ENCODE measurements around the gene SLC7A1. TPM values are rescaled to one million over a fixed set of nuclear protein-coding genes. Genes with fewer than 3 reads are reported as not detected.

The SLC7A1 gene
- total RNA-seq, 1 donor from 2014 or later: 43.2 TPM

GRCh38 chr13:29484236-29484635 lies 111.3 kb downstream of the SLC7A1 start:
- H3K4me1 ChIP-seq: no peaks in the 10 kb centered on the region
- intact Hi-C loops (cut with DNase I): no loop called here
- H3K27ac ChIP-seq: no peak overlapping the region
- no peak for DNase-seq (ENCODE audit: extremely low spot score in 2 of 2)
- H3K4me3 ChIP-seq: no peak overlapping the region
- H3K9me3 ChIP-seq: no peaks in the 10 kb centered on the region
- TF ChIP-seq CTCF (IDR thresholded peaks at IDR 0.05) (no peak), POLR2AphosphoS5 (IDR thresholded peaks at IDR 0.05; ENCODE audit: insufficient read depth in 1 of 2, low read depth in 1 of 2) (no peak), POLR2A (IDR thresholded peaks at IDR 0.05) (no peak)
- no peaks in the 10 kb centered on the region for H3K36me3 ChIP-seq
- H3K27me3 ChIP-seq: no peaks in the 10 kb centered on the region

- no peaks in the 10 kb centered on the region for H3K4me1 ChIP-seq
- no peak overlapping the region for H3K27ac ChIP-seq
- TF ChIP-seq POLR2AphosphoS5 (IDR thresholded peaks at IDR 0.05; ENCODE audit: insufficient read depth in 1 of 2, low read depth in 1 of 2) (no peak), CTCF (IDR thresholded peaks at IDR 0.05) (no peak), POLR2A (IDR thresholded peaks at IDR 0.05) (no peak)
- H3K27me3 ChIP-seq: no peaks in the 10 kb centered on the region
- H3K4me3 ChIP-seq: no peak overlapping the region
- no peak for DNase-seq (ENCODE audit: extremely low spot score in 2 of 2)
- intact Hi-C loops (cut with DNase I): no loop called here
- no peaks in the 10 kb centered on the region for H3K9me3 ChIP-seq
- no peaks in the 10 kb centered on the region for H3K36me3 ChIP-seq
Observed at GRCh38 chr13:29483623-29484022, 111.9 kb downstream of the SLC7A1 start.

GRCh38 chr13:29483211-29483610 lies 112.3 kb downstream of the SLC7A1 start:
- no peak for DNase-seq (ENCODE audit: extremely low spot score in 2 of 2)
- no peaks in the 10 kb centered on the region for H3K36me3 ChIP-seq

GRCh38 chr13:29482504-29482903 lies 113.0 kb downstream of the SLC7A1 start:
- no peak for DNase-seq (ENCODE audit: extremely low spot score in 2 of 2)
- TF ChIP-seq POLR2A (IDR thresholded peaks at IDR 0.05) (no peak), POLR2AphosphoS5 (IDR thresholded peaks at IDR 0.05; ENCODE audit: insufficient read depth in 1 of 2, low read depth in 1 of 2) (no peak), CTCF (IDR thresholded peaks at IDR 0.05) (no peak)
- no peaks in the 10 kb centered on the region for H3K27me3 ChIP-seq
- no peaks in the 10 kb centered on the region for H3K4me1 ChIP-seq
- H3K4me3 ChIP-seq: no peak overlapping the region
- H3K27ac ChIP-seq: no peak overlapping the region
- no peaks in the 10 kb centered on the region for H3K9me3 ChIP-seq
- no peaks in the 10 kb centered on the region for H3K36me3 ChIP-seq
- intact Hi-C loops (cut with DNase I): no loop called here

More at GRCh38 chr13:29483211-29483610, 112.3 kb downstream of the SLC7A1 start:
- Histone ChIP-seq H3K9me3 (no peaks in the 10 kb centered on the region), H3K27ac (no peak overlapping the region), H3K4me1 (no peaks in the 10 kb centered on the region), H3K4me3 (no peak overlapping the region), H3K27me3 (no peaks in the 10 kb centered on the region)
- intact Hi-C loops (cut with DNase I): no loop called here
- no peak for TF ChIP-seq POLR2A (IDR thresholded peaks at IDR 0.05)
- TF ChIP-seq POLR2AphosphoS5 (IDR thresholded peaks at IDR 0.05; ENCODE audit: insufficient read depth in 1 of 2, low read depth in 1 of 2): no peak
- no peak for TF ChIP-seq CTCF (IDR thresholded peaks at IDR 0.05)

GRCh38 chr13:29481603-29482002 lies 113.9 kb downstream of the SLC7A1 start:
- intact Hi-C loops (cut with DNase I): no loop called here
- no peaks in the 10 kb centered on the region for H3K9me3 ChIP-seq
- H3K4me3 ChIP-seq: no peak overlapping the region
- no peaks in the 10 kb centered on the region for H3K27me3 ChIP-seq
- H3K27ac ChIP-seq: no peak overlapping the region
- H3K4me1 ChIP-seq: no peaks in the 10 kb centered on the region
- no peaks in the 10 kb centered on the region for H3K36me3 ChIP-seq
- no peak for DNase-seq (ENCODE audit: extremely low spot score in 2 of 2)
- TF ChIP-seq CTCF (IDR thresholded peaks at IDR 0.05): no peak

Measured in vagina (tissue), 2 donors.